ENCODE data around the gene PLEKHG3. TPM values are rescaled to one million over a fixed set of nuclear protein-coding genes. Genes with fewer than 3 reads are reported as not detected.

PLEKHG3 gene
- total RNA-seq, 4 donors from 2014 or later = 33.3 to 73.9 (median 63.1) TPM

DNA sequence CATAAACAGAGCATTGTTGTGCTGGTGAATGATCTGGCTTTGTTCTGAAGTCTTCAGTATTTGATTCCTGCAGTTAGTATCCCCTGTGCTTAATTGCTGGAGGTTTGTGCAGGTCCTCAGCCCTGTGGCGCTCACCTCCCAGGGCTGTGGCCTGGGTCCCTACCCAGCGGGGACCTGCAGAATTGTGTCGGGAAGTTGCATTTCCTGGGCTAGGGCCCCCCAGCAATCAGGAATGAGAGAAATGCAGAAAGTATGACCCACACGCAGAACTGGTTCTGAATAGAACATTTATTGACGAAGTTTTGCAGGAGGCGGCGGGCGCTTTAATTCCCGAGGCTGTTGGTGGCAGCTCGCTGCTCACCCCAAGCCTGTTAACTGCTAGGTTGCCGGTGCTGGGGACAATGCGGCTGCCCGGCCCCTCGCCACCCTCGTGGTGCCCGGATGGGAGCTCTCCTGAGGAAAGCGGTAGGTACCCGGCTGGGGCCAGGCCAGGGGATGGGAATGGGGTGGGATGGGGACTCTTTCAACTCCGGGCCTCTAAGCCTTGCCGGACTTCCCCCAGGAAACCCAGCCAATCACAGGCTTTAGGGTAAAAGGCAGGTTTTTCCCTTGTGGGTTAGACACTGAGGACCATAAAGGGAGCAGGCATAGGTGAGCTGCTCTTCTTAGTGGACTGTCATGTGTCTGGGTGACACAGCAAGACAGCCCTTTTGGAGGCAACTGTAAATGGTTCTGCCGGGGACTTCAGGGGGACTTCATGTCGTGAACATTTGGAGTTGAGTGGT, 11.6 kb downstream of the PLEKHG3 start:
- TF ChIP-seq, protein P1, sequence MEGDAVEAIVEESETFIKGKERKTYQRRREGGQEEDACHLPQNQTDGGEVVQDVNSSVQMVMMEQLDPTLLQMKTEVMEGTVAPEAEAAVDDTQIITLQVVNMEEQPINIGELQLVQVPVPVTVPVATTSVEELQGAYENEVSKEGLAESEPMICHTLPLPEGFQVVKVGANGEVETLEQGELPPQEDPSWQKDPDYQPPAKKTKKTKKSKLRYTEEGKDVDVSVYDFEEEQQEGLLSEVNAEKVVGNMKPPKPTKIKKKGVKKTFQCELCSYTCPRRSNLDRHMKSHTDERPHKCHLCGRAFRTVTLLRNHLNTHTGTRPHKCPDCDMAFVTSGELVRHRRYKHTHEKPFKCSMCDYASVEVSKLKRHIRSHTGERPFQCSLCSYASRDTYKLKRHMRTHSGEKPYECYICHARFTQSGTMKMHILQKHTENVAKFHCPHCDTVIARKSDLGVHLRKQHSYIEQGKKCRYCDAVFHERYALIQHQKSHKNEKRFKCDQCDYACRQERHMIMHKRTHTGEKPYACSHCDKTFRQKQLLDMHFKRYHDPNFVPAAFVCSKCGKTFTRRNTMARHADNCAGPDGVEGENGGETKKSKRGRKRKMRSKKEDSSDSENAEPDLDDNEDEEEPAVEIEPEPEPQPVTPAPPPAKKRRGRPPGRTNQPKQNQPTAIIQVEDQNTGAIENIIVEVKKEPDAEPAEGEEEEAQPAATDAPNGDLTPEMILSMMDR (IDR thresholded peaks at IDR 0.05) = no peak
- peak in 1 of 2 donors; percentile 61 for TF ChIP-seq EP300 (IDR thresholded peaks at IDR 0.05)
- DNase-seq (ENCODE audit: low spot score in 2 of 2) = no peak
- Histone ChIP-seq H3K27ac (peak overlapping the region; percentile 70 to 93 (median 85)), H3K27me3 (no peaks in the 10 kb centered on the region), H3K9me3 (peaks cover 0 to 18% (median 3%) of the 10 kb centered on the region in 4 donors), H3K4me1 (peaks cover 0 to 70% (median 41%) of the 10 kb centered on the region in 4 donors), H3K36me3 (no peaks in the 10 kb centered on the region), H3K4me3 (peak overlapping the region; percentile 24 to 48 (median 34))
- WGBS, 2 donors = 22 to 31% methylated on average over 17 to 22 of the region's 22 CpGs

DNA sequence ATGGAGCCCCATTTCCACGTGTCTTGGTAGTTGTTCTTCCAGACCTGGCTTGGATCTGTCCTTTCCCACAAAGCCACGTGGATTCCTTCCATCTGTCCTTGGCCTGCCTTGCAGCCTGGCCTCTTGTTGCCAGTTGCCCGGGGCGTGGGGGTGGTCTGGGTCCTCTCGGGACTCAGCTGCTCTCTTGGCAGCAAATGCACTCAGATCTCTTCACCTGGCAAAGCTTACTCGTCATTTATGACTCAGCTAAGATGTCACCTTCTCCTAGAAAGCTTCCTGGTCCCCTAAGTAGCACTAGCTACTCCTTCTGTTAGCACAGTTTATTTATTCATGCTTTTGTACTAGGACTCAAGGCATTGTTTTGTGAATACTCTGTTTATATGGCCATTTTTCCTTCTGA, 13.6 kb downstream of the PLEKHG3 start:
- Histone ChIP-seq H3K27ac (peak overlapping the region; percentile 63 to 93 (median 82)), H3K9me3 (peaks cover 0 to 14% (median 3%) of the 10 kb centered on the region in 4 donors), H3K4me3 (no peak overlapping the region), H3K36me3 (no peaks in the 10 kb centered on the region), H3K27me3 (no peaks in the 10 kb centered on the region), H3K4me1 (peaks cover 0 to 81% (median 57%) of the 10 kb centered on the region in 4 donors)
- DNase-seq (ENCODE audit: low spot score in 2 of 2) = no peak
- TF ChIP-seq EP300 (IDR thresholded peaks at IDR 0.05) = peak in 1 of 2 donors; percentile 5
- TF ChIP-seq POLR2A (IDR thresholded peaks at IDR 0.05) = no peak
- WGBS, 2 donors = 24 to 32% methylated on average over 6 of the region's 6 CpGs

DNA sequence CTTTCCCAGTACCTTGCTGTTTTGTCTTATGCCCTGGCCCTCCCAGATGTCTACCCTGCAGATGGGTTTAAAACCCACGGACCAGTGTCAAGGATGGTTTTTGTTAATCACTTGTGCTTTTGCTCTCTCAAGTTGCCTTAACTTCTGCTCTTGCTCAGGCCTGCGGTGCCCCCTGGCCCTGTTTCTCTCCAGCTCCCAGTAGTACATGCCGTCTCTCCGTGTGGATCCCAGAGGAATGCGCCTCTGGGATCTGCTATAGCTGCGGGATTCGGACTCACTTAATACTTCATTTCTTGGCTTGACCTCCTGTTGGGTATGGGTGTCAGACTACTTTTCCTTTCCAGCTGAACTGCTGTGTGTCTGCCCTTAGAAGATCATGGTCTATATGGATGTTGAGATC, 14.5 kb downstream of the PLEKHG3 start:
- H3K27ac ChIP-seq = peak overlapping the region; percentile 63 to 93 (median 82)
- H3K27me3 ChIP-seq = no peaks in the 10 kb centered on the region
- no peaks in the 10 kb centered on the region for H3K36me3 ChIP-seq
- H3K4me3 ChIP-seq = no peak overlapping the region
- TF ChIP-seq, protein P1 (IDR thresholded peaks at IDR 0.05) = no peak
- no peak for TF ChIP-seq POLR2A (IDR thresholded peaks at IDR 0.05)
- TF ChIP-seq EP300 (IDR thresholded peaks at IDR 0.05) = peak in 1 of 2 donors; percentile 27
- peaks cover 0 to 90% (median 64%) of the 10 kb centered on the region in 4 donors for H3K4me1 ChIP-seq
- no peak for DNase-seq (ENCODE audit: low spot score in 2 of 2)
- peaks cover 0 to 6% (median 0%) of the 10 kb centered on the region in 4 donors for H3K9me3 ChIP-seq
- WGBS, 2 donors = 56 to 57% methylated on average over 7 of the region's 7 CpGs

DNA sequence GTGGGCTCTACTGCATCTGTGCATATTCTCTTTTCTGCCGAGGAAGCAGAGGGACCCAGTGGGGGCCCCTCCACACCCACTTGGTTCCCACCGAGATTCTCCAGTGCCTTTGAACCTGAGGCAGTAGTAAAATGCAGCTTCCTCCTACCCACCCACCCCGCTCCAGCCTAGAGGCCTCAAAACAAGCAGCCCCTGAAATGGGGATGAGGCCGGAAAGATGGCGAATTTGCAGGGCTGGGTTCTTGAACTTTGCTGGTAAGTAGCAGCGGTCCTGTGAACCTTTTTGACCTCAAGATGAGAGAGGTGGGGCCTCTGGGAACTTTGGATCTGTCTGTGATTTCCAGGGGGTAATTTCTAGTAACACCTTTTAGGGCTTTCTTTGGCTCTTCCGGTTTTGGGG, 15.4 kb downstream of the PLEKHG3 start:
- no peak for TF ChIP-seq POLR2A (IDR thresholded peaks at IDR 0.05)
- TF ChIP-seq, protein P1 (IDR thresholded peaks at IDR 0.05) = no peak
- Histone ChIP-seq H3K4me3 (no peak overlapping the region), H3K4me1 (peaks cover 0 to 98% (median 72%) of the 10 kb centered on the region in 4 donors), H3K27ac (peak overlapping the region; percentile 63 to 93 (median 84)), H3K9me3 (no peaks in the 10 kb centered on the region), H3K36me3 (no peaks in the 10 kb centered on the region), H3K27me3 (no peaks in the 10 kb centered on the region)
- 51% methylated on average over 7 of the region's 7 CpGs for WGBS, 2 donors
- no peak for DNase-seq (ENCODE audit: low spot score in 2 of 2)

DNA sequence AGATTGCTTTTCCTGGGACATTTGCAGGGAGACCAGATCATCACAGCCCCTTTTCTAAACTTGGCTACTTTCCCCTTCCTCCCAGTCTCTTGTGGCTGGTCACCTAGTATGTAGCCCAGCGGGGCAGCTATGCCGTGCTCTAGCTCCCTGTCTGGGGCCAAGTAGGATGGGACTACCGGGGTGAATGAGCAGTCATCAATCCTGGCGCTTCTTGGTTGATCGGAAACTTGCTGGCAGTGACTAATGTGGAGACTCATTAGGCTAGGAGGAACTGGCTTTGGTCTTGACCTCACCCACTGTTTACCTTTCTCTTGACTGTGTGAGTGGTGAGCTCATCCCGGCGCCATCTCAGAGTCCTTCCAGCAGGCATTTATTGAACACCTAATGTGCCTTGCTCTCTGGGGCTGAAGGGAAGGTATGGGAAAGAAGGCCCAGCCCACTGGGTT, 15.9 kb downstream of the PLEKHG3 start:
- WGBS, 2 donors = 37 to 64% methylated on average over 7 of the region's 7 CpGs
- Histone ChIP-seq H3K4me1 (peaks cover 0 to 98% (median 77%) of the 10 kb centered on the region in 4 donors), H3K36me3 (no peaks in the 10 kb centered on the region), H3K9me3 (no peaks in the 10 kb centered on the region), H3K27ac (peak overlapping the region; percentile 24 to 93 (median 84)), H3K27me3 (no peaks in the 10 kb centered on the region), H3K4me3 (no peak overlapping the region)
- TF ChIP-seq, protein P1 (IDR thresholded peaks at IDR 0.05) = no peak
- TF ChIP-seq EP300 (IDR thresholded peaks at IDR 0.05) = no peak
- no peak for TF ChIP-seq POLR2A (IDR thresholded peaks at IDR 0.05)
- no peak for DNase-seq (ENCODE audit: low spot score in 2 of 2)
